SH-SY5Y (cell line): ENCODE data around the gene RUFY3.

Source experiments
- GATA2 ChIP-seq: IDR thresholded peaks from 2 replicates; pipeline ENCODE4 v1.6.1; 2011; ENCODE audit warnings: mild to moderate bottlenecking, low read depth, low read length
- GATA3 ChIP-seq: IDR thresholded peaks from 2 replicates; pipeline ENCODE4 v1.6.1; 2011; ENCODE audit warnings: low read depth, mild to moderate bottlenecking, low read length, moderate library complexity

Gene RUFY3

DNA sequence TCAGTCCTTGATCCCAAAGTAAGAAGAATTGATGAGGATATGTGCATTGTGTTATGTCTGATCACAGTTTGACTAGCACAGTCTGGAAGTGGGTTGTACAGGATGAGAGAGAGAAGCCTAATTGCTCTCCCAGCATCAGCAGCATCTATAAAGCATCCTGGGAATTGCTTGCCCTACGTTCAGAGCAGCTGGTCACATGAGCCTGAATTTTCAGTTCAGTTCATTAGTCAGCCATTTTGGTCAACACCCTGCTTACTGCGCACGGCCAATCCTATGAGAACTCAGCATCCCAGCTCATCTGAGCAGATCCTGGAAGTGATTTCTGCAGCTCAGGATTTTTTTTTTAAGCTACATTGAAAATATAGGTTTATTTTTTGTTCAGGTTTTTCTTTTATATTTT is at the start of gene RUFY3:
Gene RUFY3, plus strand, starts transcription at position 218 of the 400 bp plus-strand sequence. CDS start 610 bp downstream, outside the sequence.
- TF ChIP-seq GATA2 (peak; percentile 69), GATA3 (no peak)

DNA sequence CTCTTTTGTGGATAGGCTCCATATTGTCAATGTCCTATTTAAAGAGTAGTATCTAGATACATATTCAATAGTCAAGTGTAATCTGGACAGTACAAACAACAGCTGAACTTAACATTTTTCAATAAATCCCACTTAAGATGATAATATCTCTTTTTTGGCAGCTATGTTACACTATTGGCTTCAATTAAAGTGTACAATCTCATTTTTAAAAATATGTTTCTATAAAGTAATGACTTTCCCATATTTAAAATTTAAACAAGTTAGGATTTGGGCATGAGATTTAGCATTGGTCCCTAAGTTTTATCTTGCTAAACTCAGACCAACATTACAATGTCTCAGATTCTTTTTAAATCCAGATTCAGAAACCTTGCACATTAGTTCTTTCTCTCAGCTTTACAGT is 47.6 kb upstream of the RUFY3 start:
- no peak for TF ChIP-seq GATA2
- TF ChIP-seq GATA3, result no peak

DNA sequence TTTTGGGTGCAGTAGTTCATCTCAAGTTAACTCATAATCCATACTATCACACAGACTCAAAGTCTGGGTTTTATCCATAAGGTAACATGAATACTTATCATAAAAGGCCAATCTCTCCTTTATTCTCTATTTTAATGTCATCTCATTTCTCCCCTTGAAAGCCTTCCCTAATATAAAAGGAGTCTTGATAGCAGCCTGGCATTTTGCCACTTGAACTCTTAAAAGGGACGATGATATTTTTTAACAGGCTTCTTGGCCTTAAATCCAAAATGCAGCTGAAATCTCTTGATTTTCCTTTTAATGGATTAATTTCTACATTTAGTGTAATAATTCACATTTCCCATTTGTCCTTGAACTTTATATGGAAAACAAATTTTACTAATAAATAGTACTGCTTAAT is 47.0 kb upstream of the RUFY3 start:
- TF ChIP-seq GATA3, result no peak
- no peak for TF ChIP-seq GATA2

GRCh38 chr4:70676554-70677090 is 45.1 kb upstream of the RUFY3 start:
- TF ChIP-seq GATA2 (no peak), GATA3 (no peak)

DNA sequence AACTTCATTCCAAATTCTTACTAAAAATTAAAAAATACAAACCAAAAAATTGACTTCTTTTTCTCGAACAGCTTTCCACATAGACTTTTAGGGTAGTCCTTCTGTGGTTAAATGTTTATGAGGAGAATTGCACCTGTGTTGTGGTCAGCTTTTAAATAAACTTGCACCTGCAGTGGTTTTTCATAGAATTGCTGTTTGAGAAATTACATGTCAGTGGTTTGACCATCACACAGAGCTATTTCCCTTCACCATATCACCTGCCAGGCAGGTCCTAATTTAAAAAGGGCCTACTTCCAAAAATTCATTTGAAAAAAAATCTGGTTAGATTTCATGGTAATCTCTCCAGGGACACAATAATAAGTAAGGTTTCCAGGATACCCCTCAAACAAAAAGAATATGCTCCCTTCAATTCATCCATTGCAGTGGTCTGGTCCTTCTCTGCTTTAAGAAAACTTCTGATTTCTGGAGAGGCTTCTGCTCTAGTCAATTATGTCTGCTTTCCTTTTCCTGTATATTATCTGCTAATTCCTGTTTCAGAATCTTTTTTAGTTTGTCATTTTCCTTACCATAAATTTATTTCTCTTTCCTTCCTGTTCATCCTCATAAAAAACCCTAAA is 43.3 kb upstream of the RUFY3 start:
- no peak for TF ChIP-seq GATA2
- TF ChIP-seq GATA3, result no peak

DNA sequence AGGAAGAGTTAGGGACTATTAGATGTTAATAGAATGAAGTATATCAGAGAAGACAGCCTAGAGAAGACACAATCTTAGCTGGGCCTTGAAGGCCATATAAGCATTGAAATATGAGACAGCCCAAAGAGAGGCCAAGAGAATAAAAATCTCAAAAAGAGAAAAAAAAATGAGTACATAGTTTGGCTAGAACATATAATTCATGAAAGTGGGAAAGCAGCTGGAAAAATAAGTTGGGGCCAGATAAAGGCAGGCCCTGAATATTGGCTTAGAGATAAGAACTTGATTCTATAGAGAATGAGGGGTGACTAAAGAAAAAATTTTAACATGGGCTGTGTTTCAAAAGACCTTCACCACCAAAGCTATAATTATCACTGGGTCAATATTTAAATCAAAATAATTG is 40.8 kb upstream of the RUFY3 start:
- no peak for TF ChIP-seq GATA2
- no peak for TF ChIP-seq GATA3

DNA sequence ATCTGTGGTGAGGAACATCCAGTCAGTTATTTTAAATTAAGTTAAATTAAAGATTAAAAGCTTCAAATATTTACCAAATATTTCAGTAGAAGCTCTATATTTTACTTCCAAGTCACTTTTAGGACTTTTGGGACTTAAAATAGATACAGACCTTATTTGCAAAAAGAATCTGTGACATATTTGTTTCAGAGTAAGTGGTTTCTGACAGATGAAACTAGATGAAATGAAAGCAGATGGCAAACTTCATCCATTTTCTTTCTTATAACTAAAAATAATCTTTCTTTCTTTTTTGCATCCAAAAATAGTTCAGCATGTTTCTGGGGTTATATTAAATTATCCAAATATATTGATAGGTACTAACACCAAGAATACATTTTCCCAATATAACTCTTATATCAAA is 40.1 kb upstream of the RUFY3 start:
- TF ChIP-seq GATA2 (no peak), GATA3 (no peak)

DNA sequence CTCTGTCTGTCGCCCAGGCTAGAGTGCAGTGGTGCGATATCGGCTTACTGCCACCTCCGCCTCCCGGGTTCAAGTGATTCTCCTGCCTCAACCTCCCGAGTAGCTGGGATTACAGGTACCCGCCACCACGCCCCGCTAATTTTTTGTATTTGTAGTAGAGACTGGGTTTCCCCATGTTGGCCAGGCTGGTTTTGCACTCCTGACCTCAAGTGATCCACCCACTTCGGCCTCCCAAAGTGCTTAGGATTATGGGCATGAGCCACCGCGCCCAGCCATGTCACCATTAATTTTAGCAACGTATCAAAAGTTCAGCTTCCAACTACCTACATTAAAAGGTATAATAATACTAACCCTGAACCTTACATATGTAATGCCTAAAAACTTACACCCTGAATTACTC is 34.4 kb upstream of the RUFY3 start:
- no peak for TF ChIP-seq GATA2
- TF ChIP-seq GATA3, result no peak

DNA sequence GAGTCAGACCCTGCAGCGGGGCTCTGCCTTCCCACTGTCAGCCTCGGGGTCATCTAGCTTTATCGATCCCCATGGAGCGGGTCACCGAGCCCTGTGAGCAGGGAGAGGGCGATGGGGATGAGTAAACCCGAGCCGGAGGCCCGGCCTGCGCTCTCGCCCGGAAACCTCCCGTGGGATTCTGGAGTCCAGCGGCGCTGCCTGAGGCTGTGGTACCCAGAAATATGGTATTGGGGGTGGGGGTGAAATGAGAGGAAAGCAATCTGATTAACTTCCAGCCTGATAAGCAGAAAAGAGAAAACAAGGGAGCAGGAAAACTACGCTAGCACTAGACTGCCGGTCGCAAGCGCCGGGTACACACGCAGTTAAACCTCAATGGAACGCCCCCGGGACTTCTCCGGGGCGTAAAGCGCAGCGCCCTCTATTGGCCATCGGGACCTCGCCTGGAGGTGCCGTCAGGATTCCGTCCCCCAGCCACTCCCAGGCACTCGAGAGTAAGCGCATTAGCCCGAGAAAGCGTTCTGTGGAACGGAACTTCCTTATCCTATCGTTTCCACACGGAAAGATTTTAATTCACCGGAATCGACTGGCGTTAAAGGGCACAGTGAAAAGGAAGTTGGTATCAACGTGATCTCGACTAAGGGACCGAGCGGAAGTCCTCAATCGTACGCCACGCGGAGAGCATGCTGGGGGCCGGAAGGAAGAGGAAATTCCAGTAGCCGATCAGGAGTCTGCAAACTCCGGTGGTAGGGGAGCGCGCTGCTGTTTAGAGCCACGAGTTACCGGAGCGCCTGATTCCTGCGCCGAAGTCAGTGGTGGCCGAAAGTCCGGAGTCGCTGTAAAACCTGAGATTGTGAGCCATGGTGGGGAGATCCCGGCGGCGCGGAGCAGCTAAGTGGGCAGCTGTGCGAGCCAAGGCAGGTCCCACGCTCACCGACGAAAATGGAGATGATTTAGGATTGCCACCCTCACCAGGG is 33.7 kb upstream of the RUFY3 start, which contains the start of gene UTP3:
Gene UTP3, plus strand, starts transcription at position 712 of the 974 bp plus-strand sequence. Its CDS starts 146 bp downstream, at position 858.
- no peak for TF ChIP-seq GATA3
- TF ChIP-seq GATA2, result peak; percentile 80

DNA sequence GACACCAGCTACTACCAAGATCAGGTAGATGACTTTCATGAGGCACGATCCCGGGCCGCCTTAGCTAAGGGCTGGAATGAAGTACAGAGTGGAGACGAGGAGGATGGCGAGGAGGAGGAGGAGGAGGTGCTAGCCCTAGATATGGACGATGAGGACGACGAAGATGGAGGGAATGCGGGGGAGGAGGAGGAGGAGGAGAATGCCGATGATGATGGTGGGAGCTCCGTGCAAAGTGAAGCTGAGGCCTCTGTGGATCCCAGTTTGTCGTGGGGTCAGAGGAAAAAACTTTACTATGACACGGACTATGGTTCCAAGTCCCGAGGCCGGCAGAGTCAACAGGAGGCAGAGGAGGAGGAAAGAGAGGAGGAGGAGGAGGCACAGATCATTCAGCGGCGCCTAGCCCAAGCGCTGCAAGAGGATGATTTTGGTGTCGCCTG is 33.0 kb upstream of the RUFY3 start:
- no peak for TF ChIP-seq GATA3
- no peak for TF ChIP-seq GATA2

DNA sequence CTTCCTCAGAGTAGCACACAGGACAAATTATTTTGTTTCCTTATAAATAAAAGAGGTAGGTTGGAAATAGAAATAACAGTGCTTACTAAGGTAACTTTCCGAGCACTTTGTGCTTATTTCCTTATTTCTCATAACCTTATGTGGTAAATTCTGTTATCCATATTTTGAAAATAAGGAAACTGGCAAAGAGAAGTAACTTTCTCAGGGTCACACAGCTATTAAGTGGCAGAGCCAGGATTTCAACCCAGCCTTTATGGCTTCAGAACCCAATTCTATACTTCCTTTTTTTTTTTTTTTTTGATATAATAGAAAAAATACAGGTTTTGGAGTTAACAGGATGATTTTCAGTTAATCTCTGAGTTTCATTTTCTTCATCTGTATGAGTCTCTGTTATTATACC is 30.1 kb upstream of the RUFY3 start:
- TF ChIP-seq GATA3 (no peak), GATA2 (no peak)

GRCh38 chr4:70700712-70701111 is 21.1 kb upstream of the RUFY3 start:
- TF ChIP-seq GATA2 (no peak), GATA3 (no peak)

- TF ChIP-seq GATA3, result no peak
- TF ChIP-seq GATA2, result no peak
Observed at GRCh38 chr4:70701271-70701670, 20.5 kb upstream of the RUFY3 start.

- TF ChIP-seq GATA3 (no peak), GATA2 (no peak)
Observed at GRCh38 chr4:70703619-70704214, 18.0 kb upstream of the RUFY3 start.
